ENCODE measurements around the gene HGD. TPM values are rescaled to one million over a fixed set of nuclear protein-coding genes. Genes with fewer than 3 reads are reported as not detected.

HGD gene
- total and polyA plus RNA-seq, 9 donors = 0.09 to 1.1 (median 0.43) TPM; not detected in 2

DNA sequence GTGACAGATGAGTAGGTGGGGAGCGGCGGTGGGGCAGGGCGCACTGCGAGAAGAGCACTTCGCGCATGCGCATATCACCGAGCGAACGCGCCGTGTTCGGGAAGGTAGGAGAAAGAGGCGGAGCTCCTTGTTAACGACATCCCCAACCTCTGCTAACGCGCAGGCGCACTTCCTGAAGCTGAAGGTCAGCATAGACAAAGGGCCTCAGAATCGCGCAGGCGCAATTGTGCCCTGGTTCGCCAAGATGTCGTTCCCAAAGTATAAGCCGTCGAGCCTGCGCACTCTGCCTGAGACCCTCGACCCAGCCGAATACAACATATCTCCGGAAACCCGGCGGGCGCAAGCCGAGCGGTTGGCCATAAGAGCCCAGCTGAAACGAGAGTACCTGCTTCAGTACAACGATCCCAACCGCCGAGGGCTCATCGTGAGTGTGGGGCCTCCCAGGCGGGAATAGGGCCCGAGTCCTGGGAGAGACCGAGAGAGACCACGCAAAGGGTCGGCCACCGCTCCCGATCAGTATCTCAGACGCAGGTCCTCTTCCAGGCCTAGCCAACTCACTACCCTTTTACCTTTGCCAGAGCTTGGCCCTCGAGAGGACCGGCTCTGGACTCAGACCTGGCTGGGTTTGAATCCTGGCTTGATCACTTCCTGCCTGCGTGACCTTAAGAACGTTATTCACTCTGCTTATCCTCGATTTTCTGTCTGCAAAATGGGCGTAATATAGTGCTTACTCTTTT, 85.8 kb downstream of the HGD start, which contains the start of gene NDUFB4:
TSS of gene NDUFB4 (plus strand) at position 221 of the 737 bp plus-strand sequence. CDS start at position 245, 24 bp downstream.
- WGBS (ENCODE audit: insufficient coverage) = under 1% methylated on average over 49 of the region's 53 CpGs
- peak within 1 kb of the TSS; percentile 91 for H3K4me3 ChIP-seq (ENCODE audit: low read length)
- H3K9me3 ChIP-seq (replicated peaks; ENCODE audit: control insufficient read depth, low read depth, low read length) = no peaks in the 10 kb centered on the region
- H3K4me1 ChIP-seq (ENCODE audit: control insufficient read depth, insufficient read depth, low read length) = no peaks in the 10 kb centered on the region
- peak within 1 kb of the TSS; percentile 94 for H3K27ac ChIP-seq (ENCODE audit: low read length)
- peak; percentile 99 for DNase-seq
- no peaks in the 10 kb centered on the region for H3K27me3 ChIP-seq (ENCODE audit: control insufficient read depth, insufficient read depth, low read length)
- peaks cover 10% of the 10 kb centered on the region for H3K36me3 ChIP-seq (ENCODE audit: control insufficient read depth, insufficient read depth, low read length)

DNA sequence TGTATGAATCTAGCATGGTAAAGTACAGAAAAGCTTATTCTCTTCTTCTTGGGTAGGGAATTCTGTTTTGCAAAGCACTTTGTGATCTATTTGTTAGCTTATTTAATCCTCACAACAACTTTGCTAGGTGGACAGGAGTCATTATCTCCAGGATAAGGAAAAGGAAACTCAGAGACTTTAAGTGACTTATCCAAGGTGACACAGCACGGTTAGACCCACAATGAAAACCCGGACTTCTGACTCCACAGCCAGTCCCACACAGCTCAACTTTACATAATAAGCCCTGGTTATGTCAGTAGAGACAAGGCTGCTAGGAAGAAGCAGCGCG, 86.3 kb downstream of the HGD start:
- Histone ChIP-seq H3K27ac (ENCODE audit: low read length) (peak overlapping the region; percentile 73), H3K9me3 (replicated peaks; ENCODE audit: control insufficient read depth, low read depth, low read length) (no peaks in the 10 kb centered on the region)
- 0% methylated on average over 4 of the region's 4 CpGs for WGBS (ENCODE audit: insufficient coverage)

DNA sequence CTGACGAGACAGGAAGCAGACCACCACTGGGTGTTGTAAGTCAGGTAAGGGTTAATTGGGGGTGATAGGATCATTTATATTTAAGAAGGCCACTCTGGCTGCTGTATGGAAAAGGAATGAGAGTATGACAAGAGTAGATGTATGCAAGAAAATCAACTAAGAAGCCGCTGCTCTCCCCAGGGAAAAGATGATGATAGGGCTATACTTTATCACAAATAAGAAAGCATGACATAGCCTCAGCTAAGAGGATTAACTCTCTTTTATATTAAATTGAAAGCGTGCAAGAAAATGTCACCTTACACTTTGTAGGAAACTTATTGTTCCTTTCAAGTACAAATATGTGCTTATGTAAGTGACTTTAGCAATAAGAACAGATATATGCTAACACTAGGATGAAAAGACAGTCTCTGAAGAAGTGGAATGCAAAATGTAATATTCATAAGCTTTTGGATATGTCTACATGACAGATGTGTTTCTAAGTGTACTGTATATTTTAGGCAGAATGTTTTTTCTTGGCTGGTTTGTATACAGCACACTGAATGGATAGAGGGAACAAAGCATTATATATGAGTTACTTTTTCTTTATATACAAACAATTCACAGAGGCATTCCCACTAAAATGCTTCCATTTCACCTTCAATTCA, 94.6 kb downstream of the HGD start:
- Histone ChIP-seq H3K27ac (ENCODE audit: low read length) (no peak overlapping the region), H3K27me3 (ENCODE audit: control insufficient read depth, insufficient read depth, low read length) (no peaks in the 10 kb centered on the region), H3K4me1 (ENCODE audit: control insufficient read depth, insufficient read depth, low read length) (no peaks in the 10 kb centered on the region), H3K36me3 (ENCODE audit: control insufficient read depth, insufficient read depth, low read length) (no peaks in the 10 kb centered on the region), H3K4me3 (ENCODE audit: low read length) (no peak overlapping the region), H3K9me3 (replicated peaks; ENCODE audit: control insufficient read depth, low read depth, low read length) (peaks cover 2% of the 10 kb centered on the region)
- 42% methylated on average over 1 of the region's 3 CpGs for WGBS (ENCODE audit: insufficient coverage)
- DNase-seq = no peak

More for the DNA sequence above, 86.3 kb downstream of the HGD start:
- Histone ChIP-seq H3K36me3 (ENCODE audit: control insufficient read depth, insufficient read depth, low read length) (peaks cover 10% of the 10 kb centered on the region), H3K27me3 (ENCODE audit: control insufficient read depth, insufficient read depth, low read length) (no peaks in the 10 kb centered on the region), H3K4me1 (ENCODE audit: control insufficient read depth, insufficient read depth, low read length) (no peaks in the 10 kb centered on the region), H3K4me3 (ENCODE audit: low read length) (peak overlapping the region; percentile 91)
- no peak for DNase-seq

Other genes with a start within 250 kb of the HGD start
- 934 TPM for gene FSTL1, start 231.2 kb downstream of the HGD start, total RNA-seq
- 1,000 to 10,000 TPM in 1 of 8 donors, 100 to 1,000 TPM in 7; 385 to 1,043 (median 653) TPM for gene FSTL1, start 231.2 kb downstream of the HGD start, polyA plus RNA-seq (ENCODE audit: insufficient read depth in 1 of 8, insufficient read length in 8 of 8, low replicate concordance in 1 of 8)
- 131 TPM for gene NDUFB4, start 85.9 kb downstream of the HGD start, total RNA-seq
- 100 to 1,000 TPM; 164 to 194 (median 177) TPM for gene NDUFB4, start 85.9 kb downstream of the HGD start, polyA plus RNA-seq (ENCODE audit: insufficient read depth in 1 of 8, insufficient read length in 8 of 8, low replicate concordance in 1 of 8)
- 16.5 TPM for gene RABL3, start 60.3 kb upstream of the HGD start, total RNA-seq
- gene RABL3, start 60.3 kb upstream of the HGD start, polyA plus RNA-seq (ENCODE audit: insufficient read depth in 1 of 8, insufficient read length in 8 of 8, low replicate concordance in 1 of 8) = 10 to 100 TPM; 14.7 to 23.0 (median 22.2) TPM
- 11.2 TPM for gene GTF2E1, start 60.5 kb upstream of the HGD start, total RNA-seq
- 10 to 100 TPM in 5 of 8 donors, 1 to 10 TPM in 3; 8.5 to 11.3 (median 10.2) TPM for gene GTF2E1, start 60.5 kb upstream of the HGD start, polyA plus RNA-seq (ENCODE audit: insufficient read depth in 1 of 8, insufficient read length in 8 of 8, low replicate concordance in 1 of 8)
- gene STXBP5L, start 226.0 kb upstream of the HGD start, total RNA-seq = under 0.01 TPM
- gene STXBP5L, start 226.0 kb upstream of the HGD start, polyA plus RNA-seq (ENCODE audit: insufficient read depth in 1 of 8, insufficient read length in 8 of 8, low replicate concordance in 1 of 8) = under 1 TPM in 7 of 8 donors, not detected in 1; 0.01 to 0.09 (median 0.01) TPM